NCI-H1417 (cell line): Measurements from ENCODE around the gene WDR86.
A peak's percentile ranks its signal among the peaks of the same experiment; 100 is the strongest.

Source experiments
- DNase-seq, 3 experiments: peaks; one replicate each; lab custom pipeline; 2025; lab: John Stamatoyannopoulos, UW

Gene WDR86

GRCh38 chr7:151406886-151407583, 2.8 kb downstream of the WDR86 start:
- no peak for DNase-seq

- no peak for DNase-seq
Measured at GRCh38 chr7:151406051-151406875, 3.6 kb downstream of the WDR86 start.

GRCh38 chr7:151405588-151405987, 4.2 kb downstream of the WDR86 start:
- no peak for DNase-seq

GRCh38 chr7:151405056-151405455, 4.8 kb downstream of the WDR86 start:
- DNase-seq, result no peak

GRCh38 chr7:151404216-151405011, 5.4 kb downstream of the WDR86 start:
- no peak for DNase-seq

- DNase-seq, result no peak
Measured at GRCh38 chr7:151403764-151404163, 6.1 kb downstream of the WDR86 start.

- no peak for DNase-seq
Measured at GRCh38 chr7:151402029-151402835, 7.6 kb downstream of the WDR86 start.

- DNase-seq, result peak in 1 of 3 experiments; percentile 34
Measured at GRCh38 chr7:151400626-151401315, 9.1 kb downstream of the WDR86 start.

- no peak for DNase-seq
Measured at GRCh38 chr7:151399906-151400305, 9.9 kb downstream of the WDR86 start.

GRCh38 chr7:151399305-151399601, 10.6 kb downstream of the WDR86 start:
- no peak for DNase-seq

- DNase-seq, result no peak
Measured at GRCh38 chr7:151398446-151399304, 11.2 kb downstream of the WDR86 start.

- DNase-seq, result no peak
Measured at GRCh38 chr7:151397026-151397425, 12.8 kb downstream of the WDR86 start.

GRCh38 chr7:151396328-151396970, 13.4 kb downstream of the WDR86 start:
- no peak for DNase-seq

- no peak for DNase-seq
Measured at GRCh38 chr7:151395036-151395367, 14.8 kb downstream of the WDR86 start.

- no peak for DNase-seq
Measured at GRCh38 chr7:151394076-151395035, 15.5 kb downstream of the WDR86 start.

GRCh38 chr7:151393031-151393977, 16.5 kb downstream of the WDR86 start:
- no peak for DNase-seq

GRCh38 chr7:151392426-151392825, 17.4 kb downstream of the WDR86 start:
- DNase-seq, result no peak

GRCh38 chr7:151392002-151392401, 17.8 kb downstream of the WDR86 start:
- DNase-seq, result no peak
